Nucleus accumbens (tissue), 56 donors: ENCODE measurements around the gene PCSK6.

Experiments
- DNase-seq, 56 donors: peaks; one replicate each; lab custom pipeline; 2025; lab: John Stamatoyannopoulos, UW

Gene PCSK6

GRCh38 chr15:101488300-101489164 lies 975 bp downstream of the PCSK6 start:
- no peak for DNase-seq

- DNase-seq = peak in 2 of 56 donors; percentile 26 to 56
Measured at GRCh38 chr15:101486696-101487459, 2.6 kb downstream of the PCSK6 start.

GRCh38 chr15:101483462-101483861 lies 6.0 kb downstream of the PCSK6 start:
- DNase-seq = no peak

- no peak for DNase-seq
Measured at GRCh38 chr15:101482526-101483371, 6.8 kb downstream of the PCSK6 start.

GRCh38 chr15:101481917-101482525 lies 7.5 kb downstream of the PCSK6 start:
- DNase-seq = no peak

GRCh38 chr15:101481381-101481705 lies 8.2 kb downstream of the PCSK6 start:
- no peak for DNase-seq

GRCh38 chr15:101480613-101481380 lies 8.7 kb downstream of the PCSK6 start:
- DNase-seq = no peak

- DNase-seq = peak in 52 of 56 donors; percentile 29 to 94 (median 80)
Measured at GRCh38 chr15:101479851-101480612, 9.5 kb downstream of the PCSK6 start.

GRCh38 chr15:101479342-101479845 lies 10.1 kb downstream of the PCSK6 start:
- no peak for DNase-seq

- no peak for DNase-seq
Measured at GRCh38 chr15:101478701-101479341, 10.7 kb downstream of the PCSK6 start.

- no peak for DNase-seq
Measured at GRCh38 chr15:101477851-101478362, 11.6 kb downstream of the PCSK6 start.

GRCh38 chr15:101476756-101477155 lies 12.8 kb downstream of the PCSK6 start:
- DNase-seq = no peak

- DNase-seq = no peak
Measured at GRCh38 chr15:101474983-101475382, 14.5 kb downstream of the PCSK6 start.

- DNase-seq = no peak
Measured at GRCh38 chr15:101474233-101474632, 15.3 kb downstream of the PCSK6 start.

- no peak for DNase-seq
Measured at GRCh38 chr15:101472033-101472432, 17.5 kb downstream of the PCSK6 start.

- peak in 2 of 56 donors; percentile 34 to 35 for DNase-seq
Measured at GRCh38 chr15:101470548-101471239, 18.8 kb downstream of the PCSK6 start.
